WTC11 (cell line): ENCODE measurements around the gene COL27A1.

Source experiments
- TF ChIP-seq, protein P1 (sequence below): sonication (generic); formaldehyde crosslinking; IDR thresholded peaks from 2 replicates; pipeline ENCODE4 v1.8.1; 2023; ENCODE audit warnings: mild to moderate bottlenecking, missing genetic modification reagents, moderate library complexity
- TF ChIP-seq, protein P2 (sequence below): sonication (generic); formaldehyde crosslinking; IDR thresholded peaks from 2 replicates; pipeline ENCODE4 v1.8.0; 2023; ENCODE audit warnings: missing genetic modification reagents

DNA sequence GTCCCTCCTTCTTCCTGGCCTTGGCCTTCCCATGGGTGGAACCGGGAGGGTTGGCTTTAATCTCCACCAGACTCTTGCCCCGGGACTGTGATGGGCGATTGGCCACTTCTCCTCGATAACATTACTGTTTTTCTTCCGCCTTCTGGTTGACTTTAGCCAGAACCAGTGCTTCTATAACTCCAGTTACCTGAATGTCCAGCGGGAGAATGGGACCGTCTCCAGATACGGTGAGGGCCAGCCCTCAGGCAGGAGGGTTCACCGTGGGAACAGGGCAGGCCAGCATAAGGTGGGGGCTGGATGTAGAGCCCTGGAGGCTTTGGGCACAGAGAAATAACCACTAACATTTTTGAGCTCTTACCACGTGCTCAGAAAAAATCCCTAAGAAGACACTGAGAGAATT lies 175.3 kb downstream of the COL27A1 start:
- TF ChIP-seq, protein P1, sequence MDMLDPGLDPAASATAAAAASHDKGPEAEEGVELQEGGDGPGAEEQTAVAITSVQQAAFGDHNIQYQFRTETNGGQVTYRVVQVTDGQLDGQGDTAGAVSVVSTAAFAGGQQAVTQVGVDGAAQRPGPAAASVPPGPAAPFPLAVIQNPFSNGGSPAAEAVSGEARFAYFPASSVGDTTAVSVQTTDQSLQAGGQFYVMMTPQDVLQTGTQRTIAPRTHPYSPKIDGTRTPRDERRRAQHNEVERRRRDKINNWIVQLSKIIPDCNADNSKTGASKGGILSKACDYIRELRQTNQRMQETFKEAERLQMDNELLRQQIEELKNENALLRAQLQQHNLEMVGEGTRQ (CRISPR knock-in tag): no peak
- TF ChIP-seq, protein P2, sequence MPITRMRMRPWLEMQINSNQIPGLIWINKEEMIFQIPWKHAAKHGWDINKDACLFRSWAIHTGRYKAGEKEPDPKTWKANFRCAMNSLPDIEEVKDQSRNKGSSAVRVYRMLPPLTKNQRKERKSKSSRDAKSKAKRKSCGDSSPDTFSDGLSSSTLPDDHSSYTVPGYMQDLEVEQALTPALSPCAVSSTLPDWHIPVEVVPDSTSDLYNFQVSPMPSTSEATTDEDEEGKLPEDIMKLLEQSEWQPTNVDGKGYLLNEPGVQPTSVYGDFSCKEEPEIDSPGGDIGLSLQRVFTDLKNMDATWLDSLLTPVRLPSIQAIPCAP (CRISPR knock-in tag): no peak
